Naive B cell (primary cell): ENCODE measurements around the gene AGAP1. TPM values are rescaled to one million over a fixed set of nuclear protein-coding genes. Genes with fewer than 3 reads are reported as not detected.

ENCODE experiments used
- ATAC-seq, 2 donors: fragments of 150-1000 bp; cut with Tn5 transposase; 2 replicates each; pipeline ENCODE4 v1.10.0; 2021; ENCODE audit warnings: low read depth in 2 of 2, mild to moderate bottlenecking in 2 of 2, moderate library complexity in 2 of 2
- DNase-seq: peaks from one replicate; pipeline ENCODE4 v3.0.0; 2022
- H3K27ac Mint-ChIP-seq, 6 donors: one replicate each; pipeline ENCODE4 v1.8.0; 2020 to 2022; ENCODE audit warnings: mild to moderate bottlenecking in 6 of 6, mixed read lengths in 6 of 6, moderate library complexity in 5 of 6, inconsistent platforms in 2 of 6
- H3K27me3 Mint-ChIP-seq, 3 donors: one replicate each; pipeline ENCODE4 v1.8.0; 2021 to 2022; ENCODE audit warnings: mixed read lengths in 3 of 3, mild to moderate bottlenecking in 1 of 3
- H3K36me3 Mint-ChIP-seq, 2 donors: one replicate each; pipeline ENCODE4 v1.8.0; 2020 to 2022; ENCODE audit warnings: mixed read lengths in 2 of 2, inconsistent platforms in 1 of 2, mild to moderate bottlenecking in 1 of 2
- H3K4me1 Mint-ChIP-seq, 3 donors: one replicate each; pipeline ENCODE4 v1.8.0; 2020 to 2022; ENCODE audit warnings: mixed read lengths in 3 of 3, inconsistent platforms in 1 of 3, mild to moderate bottlenecking in 1 of 3, moderate library complexity in 1 of 3
- H3K4me3 Mint-ChIP-seq, 8 donors: one replicate each; pipeline ENCODE4 v1.8.0; 2020 to 2022; ENCODE audit warnings: mild to moderate bottlenecking in 8 of 8, mixed read lengths in 8 of 8, moderate library complexity in 8 of 8, inconsistent platforms in 2 of 8
- H3K9me3 Mint-ChIP-seq, 7 donors: one replicate each; pipeline ENCODE4 v1.8.0; 2020 to 2022; ENCODE audit warnings: mixed read lengths in 7 of 7, mild to moderate bottlenecking in 5 of 7, inconsistent platforms in 2 of 7, moderate library complexity in 1 of 7
- polyA plus RNA-seq, 6 donors: library from polyadenylated mRNA; unstranded; fragments of 300-500 nt; fragmentation: Illumina TruSeq; gene quantifications; one replicate each; pipeline ENCODE4 v1.2.3, GENCODE V29; 2021; ENCODE audit warnings: low read depth in 6 of 6

AGAP1 gene
- polyA plus RNA-seq, 6 donors from 2014 or later = not detected

DNA sequence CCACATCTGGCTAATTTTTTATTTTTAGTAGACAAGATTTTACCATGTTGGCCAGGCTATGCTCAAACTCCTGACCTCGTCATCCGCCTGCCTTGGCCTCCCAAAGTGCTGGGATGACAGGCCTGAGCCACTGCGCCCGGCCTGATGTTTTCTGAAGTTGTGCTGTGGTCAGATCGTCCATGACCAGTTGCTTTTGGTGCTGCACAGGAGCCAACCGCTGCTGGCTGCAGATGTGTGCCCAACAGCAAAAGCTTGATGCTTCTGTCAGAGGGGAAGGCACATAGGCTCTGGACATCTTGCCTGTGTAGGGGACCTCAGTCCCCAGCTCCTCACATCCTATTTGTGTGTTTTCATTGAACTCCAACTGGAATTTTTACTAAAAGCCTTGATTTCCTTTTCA, 218.3 kb downstream of the AGAP1 start:
- no peaks in the 10 kb centered on the region for H3K4me1 Mint-ChIP-seq
- H3K27me3 Mint-ChIP-seq = peaks cover 14 to 28% (median 22%) of the 10 kb centered on the region in 3 donors
- H3K27ac Mint-ChIP-seq = peak overlapping the region in 1 of 6 donors; percentile 58

DNA sequence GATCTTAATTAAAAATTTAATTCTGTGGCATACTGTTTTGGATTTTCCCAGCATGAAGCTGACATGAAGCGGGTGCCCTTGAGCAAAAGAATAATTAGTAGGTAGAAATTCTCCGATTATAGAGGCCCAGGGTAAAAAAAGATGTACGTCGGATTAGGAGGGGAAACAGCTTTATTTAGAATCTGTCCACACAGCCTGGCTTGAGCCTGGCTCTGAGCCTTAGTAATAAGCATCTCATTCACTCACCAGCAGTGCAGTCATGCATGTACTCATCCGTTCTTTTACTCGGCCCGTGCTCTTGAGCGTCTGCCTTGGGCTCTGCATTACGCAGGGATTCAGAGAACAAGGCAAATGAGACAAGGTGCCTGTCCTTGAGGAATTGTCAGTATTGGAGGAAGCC, 219.3 kb downstream of the AGAP1 start:
- ATAC-seq = no peak
- no peaks in the 10 kb centered on the region for H3K4me1 Mint-ChIP-seq

More for the DNA sequence above, 218.3 kb downstream of the AGAP1 start:
- no peak for DNase-seq
- Mint-ChIP-seq H3K9me3 (peaks cover 0 to 3% (median 0%) of the 10 kb centered on the region in 7 donors), H3K36me3 (no peaks in the 10 kb centered on the region), H3K4me3 (no peak overlapping the region)
- ATAC-seq = no peak

GRCh38 chr2:235715601-235716000, 221.8 kb downstream of the AGAP1 start:
- Mint-ChIP-seq H3K9me3 (no peaks in the 10 kb centered on the region), H3K4me3 (no peak overlapping the region), H3K4me1 (no peaks in the 10 kb centered on the region), H3K27ac (no peak overlapping the region), H3K36me3 (no peaks in the 10 kb centered on the region), H3K27me3 (peaks cover 14 to 29% (median 18%) of the 10 kb centered on the region in 3 donors)
- ATAC-seq (no peak), DNase-seq (no peak)

More for the DNA sequence above, 219.3 kb downstream of the AGAP1 start:
- no peak overlapping the region for H3K27ac Mint-ChIP-seq
- H3K9me3 Mint-ChIP-seq = peaks cover 0 to 2% (median 0%) of the 10 kb centered on the region in 7 donors
- no peaks in the 10 kb centered on the region for H3K36me3 Mint-ChIP-seq
- no peak for DNase-seq
- H3K27me3 Mint-ChIP-seq = peaks cover 14 to 25% (median 23%) of the 10 kb centered on the region in 3 donors
- peak overlapping the region in 1 of 8 donors; percentile 7 for H3K4me3 Mint-ChIP-seq

- no peak for DNase-seq
- Mint-ChIP-seq H3K36me3 (no peaks in the 10 kb centered on the region), H3K4me3 (no peak overlapping the region), H3K9me3 (no peaks in the 10 kb centered on the region), H3K27me3 (peaks cover 14 to 29% (median 18%) of the 10 kb centered on the region in 3 donors), H3K4me1 (no peaks in the 10 kb centered on the region), H3K27ac (no peak overlapping the region)
- no peak for ATAC-seq
These were observed 223.1 kb downstream of the AGAP1 start for GRCh38 chr2:235716875-235717496.

GRCh38 chr2:235719146-235719942, 225.5 kb downstream of the AGAP1 start:
- no peak for DNase-seq
- ATAC-seq = no peak
- H3K27ac Mint-ChIP-seq = no peak overlapping the region
- H3K27me3 Mint-ChIP-seq = peaks cover 1 to 29% (median 16%) of the 10 kb centered on the region in 3 donors
- H3K4me3 Mint-ChIP-seq = no peak overlapping the region
- H3K36me3 Mint-ChIP-seq = no peaks in the 10 kb centered on the region
- H3K4me1 Mint-ChIP-seq = no peaks in the 10 kb centered on the region
- no peaks in the 10 kb centered on the region for H3K9me3 Mint-ChIP-seq

DNA sequence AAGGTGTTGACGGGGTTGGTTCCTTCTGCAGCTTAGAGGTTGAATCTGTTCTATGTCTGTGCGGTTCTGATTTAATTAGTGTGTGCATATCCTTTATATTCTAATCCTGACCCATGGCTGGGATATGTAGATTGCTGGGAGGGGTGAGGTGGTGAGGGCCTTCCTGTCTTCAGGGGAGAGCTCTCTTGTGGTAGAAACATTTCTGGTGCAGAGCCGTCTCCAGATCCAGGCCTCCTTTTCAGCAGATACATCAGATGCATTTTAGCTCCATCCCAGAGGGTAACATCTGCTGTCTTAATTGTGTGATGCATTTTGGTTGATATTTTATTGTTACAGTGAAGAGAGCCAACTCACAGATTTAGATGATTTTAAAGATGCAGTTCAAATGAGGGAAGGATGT, 227.8 kb downstream of the AGAP1 start:
- Mint-ChIP-seq H3K27ac (no peak overlapping the region), H3K4me3 (no peak overlapping the region), H3K27me3 (peaks cover 0 to 13% (median 6%) of the 10 kb centered on the region in 3 donors), H3K4me1 (no peaks in the 10 kb centered on the region), H3K36me3 (no peaks in the 10 kb centered on the region), H3K9me3 (no peaks in the 10 kb centered on the region)
- ATAC-seq = no peak
- no peak for DNase-seq

- no peaks in the 10 kb centered on the region for H3K36me3 Mint-ChIP-seq
- no peak for DNase-seq
- no peak overlapping the region for H3K27ac Mint-ChIP-seq
- no peaks in the 10 kb centered on the region for H3K9me3 Mint-ChIP-seq
- no peaks in the 10 kb centered on the region for H3K4me1 Mint-ChIP-seq
- no peak for ATAC-seq
- peaks cover 0 to 6% (median 6%) of the 10 kb centered on the region in 3 donors for H3K27me3 Mint-ChIP-seq
- no peak overlapping the region for H3K4me3 Mint-ChIP-seq
These were observed 229.0 kb downstream of the AGAP1 start for GRCh38 chr2:235722869-235723268.

DNA sequence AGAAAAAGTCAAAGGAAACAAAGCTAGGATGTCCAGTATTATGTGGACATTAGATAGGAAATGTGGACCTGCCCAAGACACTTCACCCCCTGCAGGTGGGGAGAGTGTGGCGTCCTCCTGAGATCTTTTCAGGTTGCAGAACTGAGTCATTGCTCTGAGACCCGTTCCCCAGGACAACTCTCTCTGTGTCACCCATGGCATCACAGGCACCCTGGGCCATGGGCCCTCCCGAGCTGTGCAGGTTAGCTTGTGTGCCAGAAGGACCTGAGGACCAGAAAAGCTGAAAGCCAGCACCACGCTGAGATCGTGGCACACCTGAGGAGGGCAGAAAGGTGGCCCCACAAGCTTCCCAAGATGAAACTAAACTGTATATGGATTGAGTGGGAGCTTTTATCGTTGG, 229.5 kb downstream of the AGAP1 start:
- no peak overlapping the region for H3K27ac Mint-ChIP-seq
- H3K4me1 Mint-ChIP-seq = no peaks in the 10 kb centered on the region
- DNase-seq = no peak
- peaks cover 0 to 7% (median 6%) of the 10 kb centered on the region in 3 donors for H3K27me3 Mint-ChIP-seq
- no peaks in the 10 kb centered on the region for H3K36me3 Mint-ChIP-seq
- no peak overlapping the region for H3K4me3 Mint-ChIP-seq
- no peak for ATAC-seq
- no peaks in the 10 kb centered on the region for H3K9me3 Mint-ChIP-seq

DNA sequence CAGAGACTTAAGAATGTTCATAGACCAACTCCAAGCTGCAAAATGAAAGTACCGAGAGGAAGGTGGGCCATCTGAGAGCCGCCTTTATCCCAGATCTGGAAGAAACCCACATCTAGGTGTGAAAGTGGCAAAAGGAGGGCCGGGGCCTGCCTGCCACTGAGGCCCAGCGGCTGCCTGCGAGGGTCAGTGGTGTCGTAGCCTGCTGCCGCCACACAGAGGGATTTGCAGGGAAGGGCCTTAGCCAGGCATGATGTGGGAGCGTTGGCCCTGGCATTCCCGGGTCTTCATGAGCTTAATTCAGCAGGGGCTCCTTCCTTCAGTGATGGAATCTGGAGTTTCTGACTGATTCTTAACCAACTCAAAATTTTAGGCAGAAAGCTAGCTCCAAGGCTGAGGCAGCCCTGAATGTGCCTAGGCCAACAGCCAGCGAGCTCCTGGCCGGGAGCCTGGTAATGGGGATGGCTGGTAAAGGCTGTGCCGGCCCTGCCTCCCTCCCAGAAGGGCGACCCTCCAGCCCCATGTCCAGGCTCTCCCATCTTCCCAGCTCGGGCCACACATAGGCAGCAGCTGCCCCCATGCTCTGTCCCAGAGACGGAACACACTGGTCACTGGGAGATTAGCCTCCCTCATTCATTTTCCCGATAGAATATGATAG, 230.1 kb downstream of the AGAP1 start:
- H3K4me1 Mint-ChIP-seq = no peaks in the 10 kb centered on the region
- DNase-seq (no peak), ATAC-seq (no peak)
- no peak overlapping the region for H3K4me3 Mint-ChIP-seq
- no peak overlapping the region for H3K27ac Mint-ChIP-seq
- H3K27me3 Mint-ChIP-seq = peaks cover 0 to 13% (median 6%) of the 10 kb centered on the region in 3 donors
- H3K36me3 Mint-ChIP-seq = no peaks in the 10 kb centered on the region
- no peaks in the 10 kb centered on the region for H3K9me3 Mint-ChIP-seq

DNA sequence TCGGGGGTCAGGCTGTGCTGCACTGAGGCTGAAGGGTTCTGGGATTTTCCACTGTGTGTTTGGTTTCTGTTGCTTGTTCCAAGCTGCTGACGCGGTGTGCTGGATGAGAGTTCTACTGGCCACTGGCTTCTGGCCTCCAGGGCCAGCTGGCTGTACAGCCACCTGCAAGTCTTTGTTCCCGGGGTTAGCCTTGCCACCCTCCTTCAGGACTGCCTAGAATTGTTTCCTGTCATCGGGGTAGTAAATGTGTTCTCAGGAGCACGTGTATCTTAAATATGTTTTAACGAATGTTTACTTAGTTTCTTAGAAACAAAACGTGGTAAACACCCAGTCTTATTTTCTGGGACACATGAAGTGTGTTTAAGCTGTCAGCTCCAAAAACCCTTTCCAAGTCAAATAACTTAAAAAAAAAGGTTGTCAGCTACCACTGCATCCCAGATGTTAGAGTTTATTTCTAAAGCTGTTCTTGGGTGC, 231.2 kb downstream of the AGAP1 start:
- Mint-ChIP-seq H3K4me3 (no peak overlapping the region), H3K27me3 (peaks cover 0 to 14% (median 6%) of the 10 kb centered on the region in 3 donors), H3K9me3 (no peaks in the 10 kb centered on the region), H3K27ac (no peak overlapping the region), H3K4me1 (no peaks in the 10 kb centered on the region), H3K36me3 (no peaks in the 10 kb centered on the region)
- ATAC-seq = no peak
- no peak for DNase-seq

GRCh38 chr2:235725841-235726240, 232.0 kb downstream of the AGAP1 start:
- H3K27ac Mint-ChIP-seq = no peak overlapping the region
- H3K4me1 Mint-ChIP-seq = no peaks in the 10 kb centered on the region
- no peak for DNase-seq
- ATAC-seq = no peak
- peak overlapping the region in 1 of 8 donors; percentile 42 for H3K4me3 Mint-ChIP-seq
- no peaks in the 10 kb centered on the region for H3K36me3 Mint-ChIP-seq
- H3K9me3 Mint-ChIP-seq = no peaks in the 10 kb centered on the region
- H3K27me3 Mint-ChIP-seq = peaks cover 0 to 8% (median 6%) of the 10 kb centered on the region in 3 donors

DNA sequence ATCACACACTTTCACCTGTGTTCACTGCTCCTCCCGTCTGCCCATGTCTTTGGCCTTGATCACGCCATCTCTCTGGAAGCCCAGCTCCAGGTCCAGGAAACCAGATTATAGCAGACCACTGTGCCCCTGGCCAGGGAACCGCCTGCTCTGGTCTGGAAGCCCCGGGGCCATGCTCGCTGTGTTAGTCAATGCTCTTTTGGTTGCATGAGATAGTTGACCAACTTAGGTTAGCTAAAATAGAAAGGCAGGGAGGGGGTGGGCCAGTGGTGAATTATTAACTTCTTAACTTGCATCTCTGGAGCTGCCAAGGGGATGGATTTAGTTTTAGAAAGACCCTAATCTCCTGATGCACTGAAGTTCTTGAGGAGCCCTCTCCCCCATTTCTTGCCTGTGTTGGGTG, 232.7 kb downstream of the AGAP1 start:
- Mint-ChIP-seq H3K4me3 (no peak overlapping the region), H3K36me3 (no peaks in the 10 kb centered on the region), H3K27me3 (peaks cover 0 to 8% (median 6%) of the 10 kb centered on the region in 3 donors), H3K9me3 (no peaks in the 10 kb centered on the region), H3K4me1 (no peaks in the 10 kb centered on the region), H3K27ac (peak overlapping the region in 1 of 6 donors; percentile 73)
- DNase-seq (no peak), ATAC-seq (no peak)

- H3K36me3 Mint-ChIP-seq = no peaks in the 10 kb centered on the region
- H3K27me3 Mint-ChIP-seq = peaks cover under 1 to 14% (median 9%) of the 10 kb centered on the region in 3 donors
- no peak overlapping the region for H3K4me3 Mint-ChIP-seq
- H3K27ac Mint-ChIP-seq = no peak overlapping the region
- no peaks in the 10 kb centered on the region for H3K4me1 Mint-ChIP-seq
- DNase-seq = no peak
- no peaks in the 10 kb centered on the region for H3K9me3 Mint-ChIP-seq
- no peak for ATAC-seq
These were observed 233.3 kb downstream of the AGAP1 start for GRCh38 chr2:235727174-235727573.
